HL-60/S4 treated with retinoic acid at 250 ng/mL for 4 days and 3 days (cell line): ENCODE results near the gene SGMS1.

Experiments
- in situ Hi-C: fragments of 300-500 bp; cut with MboI; formaldehyde crosslinking; loops from 2 replicates; pipeline ENCODE4 v1.7.0; 2022; ENCODE audit warnings: low sequenced_read_pairs

SGMS1 gene

DNA sequence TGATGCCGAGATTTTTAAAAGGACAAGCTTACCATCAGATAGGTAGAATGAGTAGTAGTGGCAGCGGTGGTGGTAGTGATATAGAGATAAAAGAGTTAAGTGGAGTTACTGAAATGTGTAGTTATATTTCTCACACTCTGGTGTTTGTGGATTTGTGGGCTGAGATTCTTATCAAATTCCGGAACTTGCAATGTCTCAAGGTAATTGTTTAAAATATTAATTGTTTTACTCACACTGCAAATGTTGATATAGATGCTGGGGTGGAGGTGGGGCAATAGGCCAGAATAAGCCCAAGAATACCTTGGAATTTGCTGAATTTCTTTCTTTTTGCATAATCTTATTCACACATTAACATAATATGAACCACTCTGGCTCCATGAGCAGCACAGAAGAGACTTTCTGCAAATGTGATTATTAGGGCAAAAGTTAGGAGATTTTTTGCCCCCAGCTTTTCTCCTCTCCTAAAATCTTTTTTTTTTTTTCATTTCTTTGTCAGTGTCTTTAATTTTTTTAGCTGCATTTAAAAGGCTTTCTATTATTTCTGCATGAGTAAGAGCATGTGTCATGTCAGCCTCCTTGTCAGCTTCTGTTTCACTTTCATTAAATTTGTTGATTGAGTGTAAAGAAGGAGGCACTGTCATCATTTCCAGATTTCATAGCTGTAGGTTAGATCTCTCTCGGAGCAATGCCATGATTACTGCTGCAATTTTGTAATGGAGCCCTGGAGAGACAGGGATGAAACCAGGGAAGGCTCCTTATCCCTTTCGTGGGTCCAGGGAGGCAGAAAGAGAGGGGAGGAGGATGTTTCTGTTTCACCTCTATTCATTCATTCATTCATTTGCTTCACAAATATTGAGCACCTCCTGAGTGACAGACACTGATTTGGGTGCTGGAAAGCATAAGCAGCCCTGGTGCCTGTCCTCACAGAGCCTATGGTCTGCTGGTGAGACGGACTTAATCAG is 13.1 kb upstream of the SGMS1 start:
- in situ Hi-C loops = no loop called here

DNA sequence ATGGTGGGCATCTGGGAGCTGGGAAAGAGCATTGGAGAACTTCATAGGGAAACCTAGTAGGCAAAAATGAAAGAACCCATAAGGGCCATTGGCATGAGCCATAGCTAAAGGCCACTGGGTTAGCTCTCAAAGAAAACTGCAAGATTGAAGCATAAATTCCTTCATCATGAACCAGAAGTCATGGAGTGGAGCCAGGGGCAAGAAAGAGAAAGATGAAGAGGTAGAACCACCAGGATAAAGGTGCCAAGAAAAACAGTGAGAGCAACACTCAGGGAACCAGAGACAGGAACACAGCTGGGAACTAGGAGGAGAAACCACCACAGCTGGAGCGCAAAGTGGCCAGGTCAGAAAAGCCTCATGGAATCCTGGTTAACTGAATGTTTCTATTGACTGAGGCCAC is 11.5 kb upstream of the SGMS1 start:
- in situ Hi-C loops = no loop called here

DNA sequence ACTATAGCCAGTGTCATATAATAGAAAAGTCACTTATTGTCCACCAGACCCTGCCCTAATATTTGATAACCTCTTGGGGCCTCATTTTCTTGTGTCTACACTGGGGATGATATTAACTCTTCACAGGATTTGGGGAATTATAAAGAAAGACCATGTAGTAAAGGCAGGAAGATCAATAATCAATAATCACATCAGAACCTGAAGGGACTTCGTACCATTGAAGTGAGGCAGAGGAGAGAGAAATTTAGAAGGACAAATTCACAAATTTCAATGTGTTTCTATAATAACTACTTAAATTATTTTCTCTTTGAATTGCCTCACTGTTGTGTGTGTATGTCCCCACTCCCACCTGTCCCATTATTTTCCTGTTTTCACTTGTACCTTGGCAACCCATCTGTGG is 10.7 kb upstream of the SGMS1 start:
- in situ Hi-C loops = no loop called here

DNA sequence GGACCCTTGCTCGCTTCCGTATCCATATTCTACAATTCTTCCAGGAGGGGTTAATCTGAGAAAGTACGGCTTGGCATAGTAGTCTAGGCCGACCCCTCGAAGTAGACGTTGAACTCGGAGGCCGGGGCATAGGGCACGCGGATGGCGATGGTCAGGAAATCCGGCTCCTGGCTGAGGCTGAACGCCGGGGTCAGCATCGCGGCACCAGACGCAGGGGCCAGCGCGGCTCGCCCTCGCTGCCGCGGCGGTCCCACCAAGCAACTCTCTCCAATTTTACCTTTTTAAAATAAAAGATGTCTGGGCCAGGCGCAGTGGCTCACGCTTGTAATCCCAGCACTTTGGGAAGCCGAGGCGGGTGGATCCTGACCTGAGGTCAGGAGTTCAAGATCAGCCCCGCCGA is 7.3 kb upstream of the SGMS1 start:
- in situ Hi-C loops = no loop called here

DNA sequence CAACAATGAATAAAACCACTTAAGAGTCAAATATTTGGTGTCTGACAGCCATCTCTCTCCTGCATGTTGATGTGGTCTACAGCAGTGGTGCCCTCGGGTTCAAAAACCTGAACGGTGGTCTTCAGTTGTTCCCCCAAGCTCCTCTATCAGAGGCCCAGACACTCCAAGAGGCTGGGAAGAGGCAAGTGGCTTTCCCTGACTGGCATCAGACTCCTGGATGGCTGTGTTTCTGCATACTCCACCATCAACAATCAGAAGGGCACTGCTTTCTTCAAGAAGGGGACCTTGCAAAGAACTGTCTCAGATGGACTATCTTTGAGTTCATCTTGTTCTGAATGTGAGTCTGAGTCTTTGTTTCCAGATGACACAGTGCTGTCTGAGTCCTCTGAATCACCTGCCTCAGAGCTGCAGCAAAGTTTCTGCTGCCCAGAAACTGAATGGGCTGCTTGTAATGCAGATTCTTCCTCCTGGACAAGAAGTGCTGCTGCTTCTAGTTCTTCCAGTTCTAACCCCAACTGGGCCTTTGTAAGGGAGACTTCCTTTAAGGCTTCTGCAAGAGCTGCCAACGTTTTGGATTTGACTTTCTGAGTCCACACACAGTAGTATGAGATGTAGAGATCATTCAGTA is 5.9 kb upstream of the SGMS1 start:
- in situ Hi-C loops = no loop called here

DNA sequence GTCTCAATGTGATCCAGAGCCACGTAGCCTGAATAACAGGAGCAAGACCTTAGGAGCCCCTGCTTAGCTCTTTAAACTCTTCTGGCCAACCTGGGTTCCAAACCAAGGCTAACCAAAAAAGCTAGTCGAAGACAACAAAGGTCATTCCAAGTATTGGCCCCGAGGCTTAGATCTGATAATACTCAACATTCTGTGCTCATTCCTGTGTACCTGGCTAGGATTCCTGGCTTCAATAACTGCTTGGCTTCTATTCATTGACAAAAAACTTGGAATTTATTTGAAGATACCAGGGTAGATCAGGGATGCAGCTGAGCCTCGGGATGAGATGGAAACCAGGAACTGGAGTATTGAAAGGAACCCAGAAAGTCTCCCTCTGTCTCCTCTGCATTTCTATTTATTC is 4.1 kb upstream of the SGMS1 start:
- in situ Hi-C loops = no loop called here

DNA sequence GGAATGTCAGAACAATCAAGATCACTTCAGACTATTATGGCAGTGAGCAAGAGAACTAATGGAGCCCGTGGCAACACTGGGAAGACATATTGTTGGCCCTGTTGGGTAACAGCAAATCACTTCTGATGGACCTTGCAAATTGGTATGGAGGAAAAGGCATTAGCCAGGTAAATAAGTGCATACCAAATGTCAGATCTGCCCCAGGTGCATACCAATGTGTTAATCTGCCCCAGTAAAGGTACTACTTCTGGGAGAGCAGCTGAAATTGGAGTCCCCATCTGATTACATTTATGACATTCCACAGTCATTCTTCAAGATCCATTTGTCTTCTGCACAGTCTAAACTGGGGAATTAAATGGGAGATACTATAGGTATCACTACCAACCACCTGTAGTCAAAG is 3.7 kb upstream of the SGMS1 start:
- in situ Hi-C loops = no loop called here

DNA sequence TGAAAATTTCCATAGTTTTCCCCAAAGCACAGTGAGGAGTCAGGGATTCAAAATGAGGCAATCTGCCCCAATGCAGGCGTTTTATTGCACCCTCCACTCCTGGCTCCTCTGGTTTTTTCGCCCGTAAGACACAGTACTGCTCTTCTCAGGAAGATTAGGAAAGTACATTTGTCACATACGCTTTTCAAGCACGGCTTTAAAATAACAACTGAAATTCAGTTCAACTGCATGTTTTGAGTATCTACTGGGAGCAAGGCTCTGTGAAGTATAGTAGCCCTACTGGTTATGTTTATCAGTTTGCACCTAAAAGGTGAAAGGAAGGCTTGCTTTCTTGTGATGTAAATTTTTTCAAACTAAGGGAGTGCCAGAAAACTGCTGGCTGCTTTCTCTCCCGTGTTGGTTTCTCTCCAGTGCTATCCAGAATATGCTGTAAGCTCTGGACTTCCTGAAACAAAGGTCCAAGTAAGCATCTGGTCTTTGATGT is 1.9 kb upstream of the SGMS1 start:
- in situ Hi-C loops = no loop called here

DNA sequence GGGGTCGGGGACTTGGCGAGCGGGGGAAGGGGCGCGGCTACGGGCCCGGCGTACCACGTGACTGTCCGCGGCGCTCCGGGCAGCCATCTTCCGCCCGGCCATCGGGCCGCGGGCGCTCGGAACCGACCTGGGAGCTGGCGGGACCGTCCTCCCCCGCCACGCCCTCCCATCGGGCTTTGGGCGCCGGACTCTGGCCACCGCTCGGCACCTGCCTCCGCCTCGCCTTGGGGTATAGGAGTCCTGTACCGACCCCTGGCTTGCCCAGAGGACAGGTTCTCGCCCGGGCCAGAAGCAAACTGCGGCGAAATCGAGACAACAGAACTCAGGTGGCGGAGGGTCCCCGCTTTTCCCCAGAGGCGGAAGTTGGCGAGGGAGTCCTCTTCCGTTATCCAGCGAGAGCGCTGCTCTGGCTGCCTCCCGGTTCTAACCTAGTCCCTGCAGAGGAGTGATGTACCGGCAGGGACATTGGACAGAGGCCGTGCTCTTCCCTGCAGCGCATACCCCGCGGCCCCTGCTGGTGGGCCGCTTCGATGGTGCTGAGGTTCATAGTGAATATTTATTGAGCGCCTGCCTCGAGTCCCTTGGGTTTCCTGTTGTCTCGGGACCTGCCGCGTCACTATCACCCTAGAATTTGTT is 1.2 kb upstream of the SGMS1 start:
- in situ Hi-C loops = no loop called here

DNA sequence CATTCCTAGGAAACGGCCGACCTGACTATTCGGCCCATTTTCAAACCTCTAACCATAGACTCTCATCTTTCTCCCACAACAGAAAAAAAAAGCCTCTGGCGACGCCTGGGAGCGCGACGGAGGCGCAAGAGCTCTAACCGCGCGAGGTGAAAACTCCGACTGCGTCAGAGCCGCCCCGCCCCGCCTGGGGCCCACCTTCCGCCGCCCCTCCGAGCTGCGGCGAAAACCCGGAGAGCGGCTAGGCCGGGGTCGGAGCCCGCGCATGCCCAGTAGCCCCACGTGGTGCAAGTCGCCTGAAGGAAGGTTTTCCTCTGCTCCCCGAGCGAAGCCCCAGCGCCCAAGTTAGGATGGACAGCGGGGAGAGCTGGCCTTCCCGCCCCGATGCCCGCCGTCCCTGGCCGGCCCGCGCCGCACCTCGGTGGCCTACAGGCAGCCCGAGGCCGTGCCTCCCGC is 683 bp upstream of the SGMS1 start:
- in situ Hi-C loops = no loop called here

DNA sequence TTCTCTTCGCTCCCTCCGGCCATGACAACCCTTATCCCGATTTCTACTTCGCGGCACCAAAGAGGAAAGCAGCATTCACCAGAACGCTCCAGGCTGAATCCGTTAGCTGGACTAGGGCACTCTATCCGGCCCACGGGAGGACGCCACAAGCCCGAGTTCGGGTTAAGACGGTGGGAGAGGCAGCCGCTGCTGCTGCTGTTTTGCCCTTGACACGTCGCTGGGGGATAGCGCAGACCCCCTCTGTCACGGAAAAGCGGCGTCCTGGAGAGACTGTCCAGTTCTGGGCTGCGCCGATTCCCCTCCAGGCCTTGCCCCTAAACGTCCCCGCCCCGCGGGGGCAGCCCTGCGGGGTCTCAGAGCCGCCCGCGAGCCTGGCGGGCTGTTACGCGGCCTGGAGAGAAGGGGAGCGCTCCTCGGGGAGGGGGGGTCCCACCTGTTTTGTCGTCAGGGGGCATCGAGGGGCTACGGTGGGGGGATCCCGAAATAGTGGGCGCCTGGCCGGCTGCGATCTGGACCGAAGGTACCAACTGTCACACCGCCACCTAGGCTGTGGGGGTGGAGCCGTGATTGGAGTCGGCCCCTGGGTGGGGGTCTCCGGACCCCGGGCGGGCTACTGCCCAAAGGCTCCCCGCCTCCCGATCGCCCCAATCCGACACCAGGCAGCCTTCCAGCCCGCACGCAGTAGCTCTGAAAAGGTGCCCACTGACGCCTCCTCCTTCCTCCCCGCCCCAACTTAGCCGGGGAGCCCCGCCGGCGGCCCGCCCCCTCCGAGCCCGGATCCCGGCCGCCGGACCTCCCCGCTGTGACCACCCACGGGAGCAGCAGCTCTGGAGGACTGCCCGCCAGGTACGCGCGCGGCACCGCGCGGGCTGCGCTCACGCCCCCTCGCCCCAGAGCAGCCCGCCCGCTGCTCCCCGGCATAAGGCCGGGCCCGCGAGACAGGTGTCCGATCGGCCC is 772 bp downstream of the SGMS1 start:
- in situ Hi-C loops = no loop called here

DNA sequence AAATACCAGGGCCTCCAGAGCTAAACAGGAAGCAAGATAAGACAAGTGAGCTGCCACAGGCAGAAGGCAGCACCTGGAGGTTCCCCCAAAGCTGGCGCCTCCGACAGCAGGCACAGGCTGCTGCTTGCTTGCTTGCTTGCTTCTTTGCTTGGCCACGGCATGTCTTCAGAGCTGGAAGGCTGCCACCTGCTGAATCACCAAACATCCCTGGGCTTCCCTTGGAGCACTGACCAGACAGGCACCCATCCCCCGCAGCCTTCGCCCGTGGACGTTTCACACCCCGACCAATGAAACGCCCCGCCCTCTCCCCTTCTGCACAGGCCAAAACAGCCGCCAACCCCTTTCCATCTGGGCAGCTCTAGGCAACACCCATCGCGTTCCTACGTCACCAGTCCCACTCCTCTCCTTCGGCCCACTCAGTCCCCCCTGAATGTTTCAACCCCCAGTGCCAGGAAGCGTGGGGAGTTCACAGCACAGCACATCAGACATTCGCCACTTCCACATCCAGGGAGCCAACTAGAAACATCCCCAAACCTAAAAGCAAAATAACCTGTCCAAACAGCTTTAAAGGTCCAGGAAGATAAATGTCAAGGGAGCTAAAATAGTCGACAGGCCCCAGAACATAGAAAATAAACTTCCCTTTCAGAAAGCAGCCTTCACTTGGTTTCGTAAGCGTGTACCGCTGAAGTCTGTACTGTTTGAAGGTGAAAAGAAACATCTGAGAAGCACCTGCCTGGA is 1.6 kb downstream of the SGMS1 start:
- in situ Hi-C loops = no loop called here

DNA sequence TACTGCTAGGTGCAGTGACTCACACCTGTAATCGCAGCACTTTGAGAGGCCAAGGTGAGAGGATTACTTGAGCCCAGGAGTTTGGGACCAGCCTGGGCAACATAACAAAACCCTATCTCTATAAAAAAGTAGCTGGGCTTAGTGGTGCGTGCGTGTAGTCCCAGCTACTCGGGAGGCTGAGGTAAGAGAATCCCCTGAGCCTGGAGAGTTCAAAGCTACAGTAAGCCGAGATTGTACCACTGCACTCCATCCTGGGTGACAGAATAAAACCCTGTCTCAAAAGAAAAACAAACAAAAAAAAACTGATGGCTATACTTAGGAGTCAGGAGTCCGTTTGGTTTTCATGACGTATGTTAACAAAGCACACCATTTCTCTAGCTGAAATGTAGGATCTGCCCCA is 2.9 kb downstream of the SGMS1 start:
- in situ Hi-C loops = no loop called here

DNA sequence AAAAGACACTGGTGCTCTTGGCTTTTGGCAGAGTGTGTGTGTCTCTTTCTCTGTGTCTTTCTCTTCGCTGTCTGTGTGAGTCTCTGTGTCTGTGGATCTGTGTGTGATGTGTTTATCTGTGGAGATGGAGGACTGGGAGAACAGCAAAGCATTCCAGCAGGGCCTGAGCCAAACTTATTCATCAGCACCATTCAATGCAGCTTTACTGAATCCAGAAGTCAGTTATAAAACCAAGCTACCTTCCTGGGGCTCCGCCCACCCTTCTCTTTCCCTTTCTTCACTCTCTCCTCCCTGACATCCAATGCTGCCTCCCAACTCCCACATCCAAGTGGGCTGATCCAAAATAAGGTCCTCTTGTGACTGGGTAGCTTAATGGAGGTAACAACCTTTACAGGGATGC is 3.9 kb downstream of the SGMS1 start:
- in situ Hi-C loops = no loop called here

DNA sequence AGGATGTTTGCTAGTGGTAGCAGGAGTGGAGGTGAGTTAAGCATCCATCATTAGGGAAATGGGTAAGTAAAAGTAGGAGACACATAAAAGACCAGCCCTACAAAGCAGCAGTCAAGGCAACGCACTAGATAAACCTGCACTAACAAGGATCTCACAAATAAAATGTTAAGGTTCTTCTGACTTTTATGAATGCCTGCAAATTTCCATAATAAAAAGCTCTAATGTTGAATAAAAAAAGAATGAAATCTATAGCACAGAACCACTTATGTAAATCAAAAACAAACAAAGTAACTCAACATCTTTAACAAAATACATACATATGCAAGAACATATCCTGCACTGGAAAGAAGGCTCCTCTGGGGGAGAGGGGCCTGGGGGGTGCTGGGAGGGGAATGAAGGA is 4.6 kb downstream of the SGMS1 start:
- in situ Hi-C loops = no loop called here

DNA sequence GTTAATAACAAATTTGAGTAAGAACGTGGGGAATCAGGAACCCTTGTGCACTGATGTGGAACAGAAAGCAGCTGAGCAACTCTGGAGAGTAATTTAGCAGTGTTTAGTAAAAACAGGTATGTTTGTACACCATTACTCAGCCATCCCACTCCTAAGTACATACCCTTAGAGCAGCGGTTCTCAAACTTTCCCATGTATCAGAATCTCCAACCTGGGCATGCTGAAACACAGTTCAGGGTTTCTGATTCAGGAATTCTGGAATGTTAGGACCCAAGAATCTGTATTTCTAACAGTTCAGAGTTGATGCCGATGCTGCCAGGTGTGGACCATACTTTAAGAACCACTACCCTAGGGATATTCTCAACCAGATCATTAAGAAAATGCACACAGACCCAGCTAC is 5.1 kb downstream of the SGMS1 start:
- in situ Hi-C loops = no loop called here

DNA sequence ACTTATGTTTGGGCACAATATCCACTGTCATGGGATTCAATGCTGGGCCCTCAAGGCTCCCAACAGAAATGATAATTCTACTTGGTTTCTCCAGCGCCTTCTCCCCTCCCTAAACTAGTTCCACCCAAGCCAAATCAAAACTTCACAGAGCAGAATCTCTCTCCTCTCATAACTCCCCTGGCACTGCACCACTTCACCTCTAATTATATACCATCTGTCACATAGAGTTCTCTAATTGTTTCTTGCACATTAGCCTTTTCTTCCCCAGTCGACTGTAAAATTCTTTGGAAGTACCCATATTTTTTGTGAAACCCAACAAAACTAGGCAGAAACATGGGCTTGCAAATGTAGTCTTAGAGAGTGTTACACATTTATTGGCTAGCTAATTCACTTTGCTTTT is 8.1 kb downstream of the SGMS1 start:
- in situ Hi-C loops = no loop called here

DNA sequence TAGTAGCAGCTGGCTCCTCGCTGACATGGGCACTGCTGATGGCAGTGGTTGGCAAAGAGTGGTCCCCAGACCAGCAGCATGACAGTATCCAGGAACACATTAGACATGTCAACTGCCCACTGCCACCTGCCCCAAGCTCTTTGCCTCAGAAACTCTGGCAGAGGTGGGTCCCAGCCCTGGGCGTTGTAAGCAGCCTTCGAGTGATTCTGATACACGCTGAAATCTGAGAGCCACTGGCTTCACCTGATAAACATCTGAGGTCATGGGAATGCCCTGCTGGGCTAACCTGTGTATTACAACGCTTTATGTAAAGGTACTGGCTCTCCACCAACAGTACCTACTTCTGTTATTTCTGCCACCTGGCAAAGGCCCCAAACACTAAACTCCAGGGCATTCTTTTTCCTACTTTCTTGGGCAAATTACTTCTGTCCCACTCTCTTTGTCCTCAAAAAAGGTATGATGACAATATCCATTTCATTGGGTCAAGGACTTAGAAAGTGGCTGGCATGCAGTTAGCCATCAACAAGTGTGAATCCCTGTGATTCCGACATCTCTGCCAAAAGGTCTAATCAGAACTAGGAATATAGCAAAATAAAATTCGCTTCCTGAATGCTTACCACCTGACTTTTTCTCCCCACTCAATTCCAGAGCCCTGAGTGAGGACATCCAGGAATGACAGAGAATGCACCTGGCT is 9.2 kb downstream of the SGMS1 start:
- in situ Hi-C loops = no loop called here

DNA sequence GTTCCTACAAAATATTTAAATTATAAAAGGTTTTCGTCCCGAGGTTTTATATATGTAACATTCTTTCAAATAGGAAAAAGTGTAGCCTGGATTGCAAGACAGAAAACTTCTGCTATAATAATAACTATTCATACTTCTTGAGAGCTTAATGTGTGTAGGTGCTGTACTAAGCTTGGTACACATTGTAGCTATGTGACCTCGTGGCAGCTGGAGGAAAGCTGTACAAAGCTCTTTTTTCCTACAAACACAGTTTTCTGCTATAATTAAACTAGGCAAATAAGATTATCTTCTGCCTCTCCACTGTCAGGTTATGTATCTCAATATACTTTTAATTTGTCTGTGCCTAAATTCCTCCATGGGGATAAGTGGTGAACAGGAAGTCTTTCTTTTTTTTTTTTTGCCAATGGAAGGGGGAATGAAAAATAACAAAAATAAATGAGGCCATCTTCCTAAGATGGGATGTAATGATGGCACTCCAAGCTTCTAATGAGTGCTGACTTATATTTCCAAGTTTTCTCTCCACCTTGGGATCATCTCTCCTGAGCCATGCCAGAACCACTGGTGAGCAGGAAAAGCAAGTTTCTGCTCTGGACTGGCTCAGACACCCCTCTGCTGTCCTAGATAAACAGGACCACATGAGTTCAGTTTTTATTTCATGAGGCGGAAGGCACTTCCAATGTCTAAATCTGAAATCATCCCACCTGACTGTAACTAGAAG is 9.9 kb downstream of the SGMS1 start:
- in situ Hi-C loops = no loop called here
